Measurements from ENCODE around the gene EVC.
"Not testable (repeated sequence)": the region's sequence is repeated elsewhere in the genome, so short reads cannot be mapped to it uniquely, and the experiment has no call there.

EVC gene

DNA sequence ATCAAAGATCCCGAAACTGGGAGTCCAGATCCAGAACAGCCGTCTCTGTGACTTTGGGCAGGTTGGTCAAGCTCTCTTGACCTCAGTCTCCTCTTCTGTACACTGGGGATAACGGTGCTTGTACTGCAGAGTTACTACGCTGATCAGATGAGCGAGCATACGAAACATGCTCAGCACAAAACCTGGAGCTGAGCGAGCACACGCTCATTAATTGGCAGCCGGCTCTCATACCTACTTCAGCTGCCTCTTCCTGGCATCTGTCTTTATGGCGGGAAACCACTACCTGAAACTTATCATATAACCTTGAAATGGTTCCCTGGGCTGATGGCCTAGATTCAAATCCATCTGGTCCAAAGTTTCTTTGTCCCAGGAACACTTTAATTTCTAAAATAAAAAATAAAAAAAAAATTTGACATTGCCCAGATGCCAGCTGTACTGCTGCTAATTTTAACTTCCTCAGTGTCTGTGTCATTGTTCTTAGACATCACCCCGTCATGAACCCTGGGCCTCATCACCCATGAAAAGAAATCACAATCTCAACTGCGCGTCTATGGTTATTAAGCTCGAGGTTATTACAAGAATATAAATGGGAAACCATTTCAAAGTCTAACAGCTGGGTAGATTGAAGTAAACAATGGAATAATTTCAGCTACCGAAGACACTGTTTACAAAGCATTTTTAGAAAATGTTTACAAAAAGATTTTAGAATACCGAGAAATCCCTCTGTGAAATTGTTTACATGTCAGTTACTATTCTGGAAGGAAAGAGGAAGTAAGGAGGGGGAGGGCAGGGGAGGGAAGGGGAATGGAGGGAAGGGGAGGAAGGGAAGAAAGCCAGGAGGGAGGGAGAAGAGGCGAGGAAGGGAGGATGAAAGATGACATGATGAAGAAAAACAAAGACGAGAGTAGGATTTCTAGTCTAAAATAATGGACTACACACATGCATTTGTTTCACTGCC is 132.9 kb downstream of the EVC start:
- no peak for DNase-seq (ENCODE audit: low read depth)

DNA sequence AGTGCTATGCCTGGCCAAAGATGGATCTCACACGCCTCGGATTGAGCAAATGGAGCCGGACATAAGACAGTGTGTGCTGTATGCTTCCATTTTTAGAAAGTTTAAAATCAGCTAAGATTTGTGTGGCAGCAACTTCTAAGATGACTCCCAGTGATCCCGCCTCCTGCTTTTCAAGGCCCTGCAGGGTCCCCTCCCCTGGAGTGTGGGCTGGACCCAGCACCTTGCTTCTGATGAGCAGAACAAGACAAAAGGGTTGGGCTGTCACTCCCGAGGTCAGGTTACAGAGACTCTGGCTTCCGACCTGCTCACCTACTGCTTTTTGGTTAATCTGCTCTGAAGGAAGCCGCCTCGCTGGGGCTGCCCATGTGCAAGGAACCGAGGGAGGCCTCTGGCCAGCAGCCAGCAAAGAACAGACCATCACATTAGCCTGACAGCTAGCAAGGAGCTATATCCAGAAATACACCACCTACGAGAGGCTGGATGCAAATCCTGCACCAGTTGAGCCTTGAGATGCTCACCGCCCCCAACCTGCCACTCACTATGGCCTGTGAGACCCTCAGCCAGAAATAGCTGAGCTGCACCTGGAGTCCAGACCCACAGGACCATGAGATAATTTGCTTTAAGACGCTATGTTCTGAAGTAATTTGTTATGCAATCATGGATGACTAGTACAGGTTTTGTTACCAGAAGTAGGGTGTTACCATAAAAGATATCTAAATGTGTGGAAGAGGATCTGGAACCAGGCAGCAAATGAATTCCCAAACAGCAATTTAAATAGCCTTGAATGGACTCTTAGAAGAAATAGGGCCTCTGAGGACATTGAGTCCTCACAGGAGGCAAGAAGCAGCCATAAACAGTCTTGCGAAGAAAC is 134.3 kb downstream of the EVC start:
- DNase-seq (ENCODE audit: low read depth): no peak

DNA sequence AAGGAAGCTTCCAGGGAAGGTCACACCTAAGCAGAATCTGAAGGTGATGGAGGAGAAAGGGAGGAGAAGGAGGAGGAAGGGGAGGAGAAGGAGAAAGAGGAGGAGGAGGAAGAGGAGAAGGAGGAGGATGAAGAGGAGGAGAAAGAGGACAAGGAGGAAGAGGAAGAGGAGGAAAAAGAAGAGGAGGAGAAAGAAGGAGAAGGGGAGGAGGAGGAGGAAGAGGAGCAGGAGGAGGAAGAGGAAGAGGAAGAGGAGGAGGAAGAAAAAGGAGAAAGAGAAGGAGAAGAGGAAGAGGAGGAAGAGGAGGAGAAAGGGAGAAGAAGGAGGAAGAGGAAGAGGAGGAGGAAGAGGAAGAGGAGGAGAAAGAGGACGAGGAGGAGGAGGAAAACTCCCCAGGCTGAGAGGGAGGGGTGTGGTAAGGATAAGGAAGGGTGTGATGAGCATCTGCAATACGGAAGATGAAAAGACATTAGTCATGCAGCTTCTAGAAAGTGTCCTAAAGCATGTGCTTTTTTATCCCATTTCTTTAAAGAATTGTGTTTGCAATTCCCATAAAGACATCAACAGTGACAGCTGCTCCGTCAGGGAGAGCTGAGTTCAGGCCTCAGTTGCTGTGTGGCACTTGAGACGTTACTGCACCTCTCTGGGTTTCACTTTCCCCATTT is 140.8 kb downstream of the EVC start:
- DNase-seq (ENCODE audit: low read depth): no peak

GRCh38 chr4:5852523-5853202 is 141.7 kb downstream of the EVC start:
- no peak for DNase-seq (ENCODE audit: low read depth)

DNA sequence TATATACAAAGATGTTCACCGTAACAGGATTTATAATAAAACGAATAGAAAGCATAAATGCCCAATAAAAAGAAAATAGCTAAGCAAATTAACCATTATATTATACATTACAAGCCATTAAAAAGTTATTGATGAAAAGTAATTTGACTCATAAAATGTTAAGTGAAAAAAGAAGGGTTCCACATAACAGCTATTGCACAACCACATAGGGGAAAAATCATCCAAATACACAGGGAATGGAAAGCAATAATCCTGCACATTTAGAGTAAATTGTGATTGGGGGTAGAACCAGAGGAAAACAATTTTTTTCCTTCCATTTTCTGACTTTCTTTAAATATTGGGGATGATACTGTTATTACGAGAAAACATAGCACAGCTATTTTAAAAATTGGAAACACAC is 143.9 kb downstream of the EVC start:
- no peak for DNase-seq (ENCODE audit: low read depth)

DNA sequence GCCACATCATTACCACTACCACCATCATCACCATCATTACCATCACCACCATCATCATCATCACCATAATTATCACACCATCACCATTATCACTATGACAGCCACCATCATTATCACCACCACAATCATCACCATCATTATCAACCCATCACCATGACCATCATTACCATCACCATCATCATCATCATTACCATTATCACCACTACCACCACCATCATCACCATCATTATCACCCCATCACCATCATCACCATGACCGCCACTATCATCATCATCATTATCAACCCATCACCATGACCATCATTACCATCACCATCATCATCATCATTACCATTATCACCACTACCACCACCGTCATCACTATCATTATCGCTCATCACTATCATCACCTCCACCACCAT is 145.4 kb downstream of the EVC start:
- not testable (repeated sequence) for DNase-seq (ENCODE audit: low read depth)

DNA sequence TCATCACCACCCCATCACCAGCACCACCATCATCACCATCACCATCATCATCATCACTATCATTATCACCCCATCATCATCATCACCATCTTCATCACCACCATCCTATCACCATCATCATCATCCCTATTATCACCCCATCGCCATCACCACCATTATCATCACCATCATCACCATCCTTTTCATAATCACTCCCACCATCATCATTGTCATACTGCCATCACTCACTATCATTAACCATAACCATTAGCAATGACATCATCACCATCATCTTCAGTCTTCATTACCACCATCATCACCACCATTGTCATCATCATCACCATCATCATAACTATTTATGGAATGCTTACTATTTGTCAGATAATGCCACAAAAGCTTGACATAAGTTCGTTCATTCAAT is 146.2 kb downstream of the EVC start:
- no peak for DNase-seq (ENCODE audit: low read depth)

DNA sequence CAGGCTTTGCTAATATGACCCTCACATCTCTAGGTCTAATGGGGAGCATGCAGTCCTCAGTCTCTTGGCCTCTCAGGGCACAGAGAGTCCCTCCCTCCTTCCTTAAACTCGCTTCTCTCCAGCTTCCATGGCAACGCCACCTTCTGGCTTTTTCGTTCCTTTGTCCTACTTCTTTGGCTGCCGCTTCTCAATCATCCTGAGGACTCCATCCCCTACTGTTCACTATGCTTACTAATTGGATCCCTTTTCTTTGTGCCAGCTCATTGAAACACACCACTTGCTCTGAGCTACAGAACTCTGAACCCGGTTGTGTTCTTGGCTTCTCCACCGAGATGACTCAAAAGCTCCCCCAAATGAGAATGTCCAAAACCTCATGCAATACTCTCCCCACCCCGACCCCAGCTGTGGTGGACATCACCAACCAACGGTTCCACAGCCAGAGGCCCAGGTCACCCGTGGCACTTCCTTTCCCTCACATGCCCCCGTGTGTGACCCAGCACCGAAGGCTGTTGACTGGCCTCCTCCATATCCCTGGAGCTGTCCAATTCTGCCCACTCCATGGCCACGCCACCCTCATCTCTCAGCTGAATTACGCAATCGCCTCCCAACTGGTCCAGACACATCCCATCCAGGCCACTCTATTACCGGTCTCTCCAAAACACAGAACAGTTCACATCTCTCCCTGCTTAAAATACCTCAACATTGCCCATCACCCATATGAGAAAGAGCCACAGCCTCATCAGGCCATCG is 147.2 kb downstream of the EVC start:
- no peak for DNase-seq (ENCODE audit: low read depth)

DNA sequence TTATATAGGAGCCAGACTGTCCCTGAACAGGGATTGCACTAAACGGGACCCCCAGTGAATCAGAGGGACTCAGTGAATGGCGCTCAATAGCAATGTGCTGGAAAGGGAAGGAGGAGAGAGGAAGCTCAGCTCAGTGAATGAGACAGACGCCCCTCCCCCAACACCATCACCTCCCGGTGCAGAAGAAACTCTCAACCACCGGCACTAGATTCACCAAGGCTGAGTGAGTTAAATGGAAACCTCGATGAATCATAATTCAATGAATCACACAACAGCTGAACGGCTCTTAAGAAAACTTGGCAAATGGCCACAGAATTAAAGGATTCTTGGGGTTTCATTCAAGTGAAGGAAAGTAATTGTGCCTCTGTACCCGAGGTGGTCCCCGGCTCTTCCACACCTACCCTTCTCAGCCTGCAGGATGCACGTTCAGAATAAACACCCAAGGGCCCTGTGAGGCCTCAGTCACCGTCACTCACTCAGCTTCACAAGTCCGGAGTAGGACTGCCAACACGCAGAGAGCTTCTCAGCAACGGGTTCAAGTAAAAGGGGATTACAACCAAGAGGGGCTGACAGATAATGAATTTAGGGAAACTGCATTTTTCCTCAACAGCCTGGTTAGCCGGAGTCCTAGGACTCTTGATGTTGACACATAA is 152.6 kb downstream of the EVC start:
- peak; percentile 35 for DNase-seq (ENCODE audit: low read depth)
